Panc1 (cell line): ENCODE measurements around the gene LMBRD1.

Experiments
- CTCF ChIP-seq: fragments of 450-650 bp; IDR thresholded peaks from 2 replicates; pipeline ENCODE4 v1.5.1; 2017; ENCODE audit warnings: mild to moderate bottlenecking
- POLR2AphosphoS5 ChIP-seq: IDR thresholded peaks from 2 replicates; pipeline ENCODE4 v1.6.1; 2012; ENCODE audit warnings: mild to moderate bottlenecking, low read depth, low read length, moderate library complexity
- REST ChIP-seq, 2 experiments: IDR thresholded peaks; 2 replicates each; pipeline ENCODE4 v1.6.1; 2011 to 2012; ENCODE audit warnings: low read depth in 2 of 2, control low read depth in 1 of 2, low read length in 1 of 2, mild to moderate bottlenecking in 1 of 2, moderate library complexity in 1 of 2; ENCODE audit not compliant: insufficient read depth in 1 of 2
- TCF7L2 ChIP-seq: IDR thresholded peaks from 2 replicates; pipeline ENCODE4 v1.6.1; 2011; ENCODE audit warnings: mild to moderate bottlenecking, low read depth, low read length, inconsistent platforms

- TF ChIP-seq CTCF (no peak), POLR2AphosphoS5 (no peak), TCF7L2 (no peak), REST (IDR thresholded peaks at IDR 0.05; ENCODE audit: insufficient read depth in 1 of 2, low read depth in 2 of 2, low read length in 1 of 2) (no peak)
Measured at GRCh38 chr6:69631552-69632346, 165.1 kb downstream of the LMBRD1 start.
